RWPE1 (cell line): ENCODE measurements around the gene USP17L12.
"Not testable (repeated sequence)": the region's sequence is repeated elsewhere in the genome, so short reads cannot be mapped to it uniquely, and the experiment has no call there.

Experiments used
- CTCF ChIA-PET: fragments of 350-600 bp; sonication (Branson Sonifier 250); formaldehyde crosslinking; extraction: SDS; loops from one replicate; lab custom pipeline; 2021; lab: Yijun Ruan, JAX
- POLR2A ChIA-PET: fragments of 400-600 bp; formaldehyde crosslinking; extraction: SDS; loops from one replicate; lab custom pipeline; 2020; ENCODE audit warnings: antibody characterized with exemption; ENCODE audit not compliant: low non-redundant PET; lab: Yijun Ruan, JAX
- DNase-seq: peaks from one replicate; pipeline ENCODE4 v3.0.0; 2012; ENCODE audit warnings: low spot score
- H3K27ac ChIP-seq: fragments of 450-650 bp; 2 replicates; pipeline ENCODE4 v1.5.1; 2017

USP17L12 gene

GRCh38 chr4:9219852-9220251 is at the start of gene USP17L12:
Gene USP17L12, plus strand, starts transcription at chr4:9220152. Its CDS starts 0 bp downstream, at chr4:9220152.
- CTCF ChIA-PET, H3K27ac ChIP-seq, POLR2A ChIA-PET, DNase-seq: not testable (repeated sequence)

- H3K27ac ChIP-seq, POLR2A ChIA-PET, DNase-seq, CTCF ChIA-PET: not testable (repeated sequence)
Observed at GRCh38 chr4:9210357-9210756, 9.6 kb upstream of the USP17L12 start, which contains the start of gene USP17L10. Gene USP17L10, plus strand, starts transcription at chr4:9210657. Its CDS starts 0 bp downstream, at chr4:9210657.

- H3K27ac ChIP-seq, DNase-seq, POLR2A ChIA-PET, CTCF ChIA-PET: not testable (repeated sequence)
Observed at GRCh38 chr4:9214701-9215100, 5.3 kb upstream of the USP17L12 start.

GRCh38 chr4:9215105-9215504 is 4.8 kb upstream of the USP17L12 start, which contains the start of gene USP17L11:
Gene USP17L11, plus strand, starts transcription at chr4:9215405. Its CDS starts 0 bp downstream, at chr4:9215405.
- POLR2A ChIA-PET, CTCF ChIA-PET: not testable (repeated sequence)

GRCh38 chr4:9224596-9224995 is 4.6 kb downstream of the USP17L12 start, which contains the start of gene USP17L13:
Gene USP17L13, plus strand, starts transcription at chr4:9224896. Its CDS starts 0 bp downstream, at chr4:9224896.
- DNase-seq, H3K27ac ChIP-seq, POLR2A ChIA-PET, CTCF ChIA-PET: not testable (repeated sequence)

More at GRCh38 chr4:9215105-9215504, 4.8 kb upstream of the USP17L12 start, which contains the start of gene USP17L11:
- not testable (repeated sequence) for H3K27ac ChIP-seq, DNase-seq

GRCh38 chr4:9230249-9230648 is 10.3 kb downstream of the USP17L12 start:
- H3K27ac ChIP-seq, CTCF ChIA-PET, POLR2A ChIA-PET, DNase-seq: not testable (repeated sequence)

GRCh38 chr4:9234085-9234484 is 14.1 kb downstream of the USP17L12 start, which contains the start of gene USP17L15:
Gene USP17L15, plus strand, starts transcription at chr4:9234385. Its CDS starts 0 bp downstream, at chr4:9234385.
- H3K27ac ChIP-seq, POLR2A ChIA-PET, DNase-seq, CTCF ChIA-PET: not testable (repeated sequence)

- DNase-seq, CTCF ChIA-PET, POLR2A ChIA-PET: not testable (repeated sequence)
Observed at GRCh38 chr4:9238461-9238860, 18.5 kb downstream of the USP17L12 start.

GRCh38 chr4:9243579-9243978 is 23.6 kb downstream of the USP17L12 start, which contains the start of gene USP17L17:
Gene USP17L17, plus strand, starts transcription at chr4:9243879. Its CDS starts 0 bp downstream, at chr4:9243879.
- H3K27ac ChIP-seq, CTCF ChIA-PET, DNase-seq: not testable (repeated sequence)

More at GRCh38 chr4:9238461-9238860, 18.5 kb downstream of the USP17L12 start:
- not testable (repeated sequence) for H3K27ac ChIP-seq

GRCh38 chr4:9247953-9248680 is 28.2 kb downstream of the USP17L12 start, which contains the start of gene USP17L18:
Gene USP17L18, plus strand, starts transcription at chr4:9248630. Its CDS starts 0 bp downstream, at chr4:9248630.
- CTCF ChIA-PET, POLR2A ChIA-PET, DNase-seq: not testable (repeated sequence)

More at GRCh38 chr4:9243579-9243978, 23.6 kb downstream of the USP17L12 start, which contains the start of gene USP17L17:
- POLR2A ChIA-PET = not testable (repeated sequence)

GRCh38 chr4:9253078-9253477 is 33.1 kb downstream of the USP17L12 start, which contains the start of gene USP17L19:
Gene USP17L19, plus strand, starts transcription at chr4:9253378. Its CDS starts 0 bp downstream, at chr4:9253378.
- CTCF ChIA-PET, DNase-seq, H3K27ac ChIP-seq, POLR2A ChIA-PET: not testable (repeated sequence)

More at GRCh38 chr4:9247953-9248680, 28.2 kb downstream of the USP17L12 start, which contains the start of gene USP17L18:
- not testable (repeated sequence) for H3K27ac ChIP-seq

- H3K27ac ChIP-seq, DNase-seq, CTCF ChIA-PET, POLR2A ChIA-PET: not testable (repeated sequence)
Observed at GRCh38 chr4:9257824-9258223, 37.9 kb downstream of the USP17L12 start, which contains the start of gene USP17L20. Gene USP17L20, plus strand, starts transcription at chr4:9258124. Its CDS starts 0 bp downstream, at chr4:9258124.

GRCh38 chr4:9262572-9262971 is 42.6 kb downstream of the USP17L12 start, which contains the start of gene USP17L21:
Gene USP17L21, plus strand, starts transcription at chr4:9262872. Its CDS starts 0 bp downstream, at chr4:9262872.
- H3K27ac ChIP-seq, CTCF ChIA-PET, POLR2A ChIA-PET, DNase-seq: not testable (repeated sequence)

- POLR2A ChIA-PET, DNase-seq: not testable (repeated sequence)
Observed at GRCh38 chr4:9267319-9267718, 47.4 kb downstream of the USP17L12 start, which contains the start of gene USP17L22. Gene USP17L22, plus strand, starts transcription at chr4:9267619. Its CDS starts 0 bp downstream, at chr4:9267619.

More at GRCh38 chr4:9267319-9267718, 47.4 kb downstream of the USP17L12 start, which contains the start of gene USP17L22:
- H3K27ac ChIP-seq, CTCF ChIA-PET: not testable (repeated sequence)
